HG03575 (cell line): ENCODE results near the gene PIK3R4.

ENCODE experiments used
- ATAC-seq: cut with Tn5 transposase; IDR thresholded peaks from one replicate; pipeline ENCODE4 v1.9.1; 2021; ENCODE audit not compliant: unreplicated experiment, insufficient number of reproducible peaks, low FRiP score; ENCODE audit errors: extremely low read depth

The PIK3R4 gene

DNA sequence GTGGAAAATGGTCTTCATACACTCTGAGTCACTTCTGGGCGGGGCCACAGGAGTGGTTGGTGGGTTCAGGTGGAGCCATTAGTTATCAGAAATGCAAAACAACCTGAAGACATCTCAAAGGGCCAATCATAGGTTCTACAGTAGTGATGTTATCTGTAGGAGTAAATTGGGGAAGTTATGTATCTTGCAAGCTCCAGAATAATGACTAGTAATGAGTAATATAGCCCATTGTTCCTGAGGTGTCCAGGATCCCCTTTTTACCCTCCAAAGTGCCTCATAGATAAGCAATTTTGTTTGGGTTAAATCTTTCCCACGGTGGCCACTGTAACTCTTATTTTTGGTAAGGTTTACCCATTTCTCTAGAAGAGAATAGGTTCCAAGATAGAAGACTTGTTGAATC is 91.7 kb downstream of the PIK3R4 start:
- ATAC-seq = no peak

DNA sequence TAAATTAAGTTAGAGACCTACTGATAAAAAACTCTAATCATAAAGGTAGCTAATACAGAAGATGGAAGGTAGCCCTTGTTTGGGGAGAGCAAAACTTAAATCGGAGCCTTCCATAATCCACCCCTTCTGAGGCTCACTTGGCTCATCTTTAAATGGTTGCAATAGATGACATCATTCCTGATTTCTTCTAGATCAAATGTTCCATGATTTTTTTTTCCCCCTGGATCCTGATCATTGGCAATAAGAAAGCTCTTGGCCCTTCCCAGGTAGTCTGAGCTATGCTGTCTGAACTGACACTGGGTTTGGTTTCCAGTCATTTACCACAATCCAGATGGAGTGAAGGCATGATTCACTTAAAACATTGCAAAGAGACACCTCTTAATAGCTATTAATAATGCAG is 92.5 kb downstream of the PIK3R4 start:
- ATAC-seq = no peak

DNA sequence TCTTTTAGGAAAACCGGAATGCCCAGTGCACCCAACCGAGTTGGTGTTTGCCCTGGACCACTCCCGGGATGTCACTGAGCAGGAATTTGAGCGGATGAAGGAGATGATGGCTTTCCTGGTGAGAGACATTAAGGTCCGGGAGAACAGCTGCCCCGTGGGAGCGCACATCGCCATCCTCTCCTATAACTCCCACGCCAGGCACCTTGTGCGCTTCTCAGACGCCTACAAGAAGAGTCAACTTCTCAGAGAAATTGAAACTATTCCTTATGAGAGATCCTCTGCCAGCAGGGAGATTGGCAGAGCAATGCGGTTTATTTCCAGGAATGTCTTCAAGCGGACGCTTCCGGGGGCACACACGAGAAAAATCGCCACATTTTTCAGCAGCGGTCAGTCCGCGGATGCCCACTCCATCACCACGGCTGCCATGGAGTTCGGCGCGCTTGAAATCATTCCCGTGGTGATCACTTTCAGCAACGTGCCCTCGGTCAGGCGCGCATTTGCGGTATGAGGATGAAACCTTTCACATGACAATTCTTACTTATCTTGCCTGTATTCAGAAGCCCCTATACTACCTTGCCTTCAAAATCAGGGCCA is 97.5 kb downstream of the PIK3R4 start:
- ATAC-seq = no peak

DNA sequence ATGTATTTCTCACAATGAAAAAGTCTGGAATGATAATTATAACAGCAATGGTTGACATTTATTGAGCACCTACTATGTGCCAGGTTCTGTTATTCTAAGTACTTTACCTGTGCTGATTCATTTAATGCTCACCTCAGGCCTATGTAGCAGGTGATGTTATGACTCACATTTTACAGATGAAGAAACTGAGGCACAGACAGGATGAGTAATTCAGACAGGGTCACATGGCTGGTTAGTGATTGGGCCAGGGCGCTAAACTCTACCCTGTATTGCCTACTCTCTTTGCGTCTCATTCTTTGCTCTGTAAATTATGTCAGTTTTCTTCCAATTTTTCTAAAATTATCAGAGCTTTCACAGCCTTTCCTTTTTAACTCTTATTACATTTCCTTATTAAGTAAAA is 98.3 kb downstream of the PIK3R4 start:
- ATAC-seq = no peak

DNA sequence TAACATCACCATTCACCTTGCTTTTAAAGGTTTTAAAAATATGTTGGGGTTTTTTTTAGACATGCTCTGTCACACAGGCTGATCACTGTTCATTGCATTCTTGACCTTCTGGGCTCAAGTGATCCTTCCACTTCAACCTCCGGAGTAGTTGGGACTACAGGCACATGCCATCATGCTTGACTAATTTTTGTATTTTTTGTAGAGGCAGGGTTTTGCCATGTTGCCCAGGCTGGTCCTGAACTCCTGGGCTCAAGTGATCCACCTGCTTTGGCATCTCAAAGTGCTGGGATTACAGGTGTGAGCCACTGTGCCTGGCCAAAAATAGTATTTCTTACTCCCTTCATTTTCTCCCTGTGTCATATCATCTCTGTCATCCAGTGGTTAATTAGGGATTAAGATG is 101.4 kb downstream of the PIK3R4 start:
- no peak for ATAC-seq

DNA sequence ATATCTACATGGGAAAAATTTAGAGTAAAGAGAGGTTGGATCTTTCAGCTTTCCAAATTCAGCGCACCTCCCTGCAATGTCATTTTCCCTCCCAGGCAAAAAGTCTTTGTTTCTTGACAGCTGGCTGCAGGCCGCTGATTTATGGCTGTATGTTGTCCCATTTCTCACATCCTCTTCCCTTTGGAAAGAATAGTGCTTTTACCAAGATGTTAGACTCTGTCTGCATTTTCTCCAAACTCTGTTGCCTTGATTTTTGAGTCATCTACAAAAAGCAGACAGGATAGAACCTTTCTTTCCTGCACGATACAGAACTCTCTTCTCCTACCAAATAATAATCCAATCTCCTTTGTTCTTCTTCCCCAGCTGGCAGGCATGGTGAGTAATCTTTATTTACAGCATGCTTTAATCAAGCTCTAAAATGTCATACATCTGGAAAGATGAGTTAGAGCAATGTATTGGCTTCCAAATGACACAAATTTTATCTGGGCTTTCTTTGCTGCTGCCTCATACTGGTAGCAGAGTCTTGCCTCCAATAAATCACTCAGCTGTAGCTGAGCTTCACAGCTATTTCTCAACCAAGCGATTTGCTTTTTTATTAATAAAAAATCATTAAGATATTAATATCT is 101.9 kb downstream of the PIK3R4 start:
- no peak for ATAC-seq

DNA sequence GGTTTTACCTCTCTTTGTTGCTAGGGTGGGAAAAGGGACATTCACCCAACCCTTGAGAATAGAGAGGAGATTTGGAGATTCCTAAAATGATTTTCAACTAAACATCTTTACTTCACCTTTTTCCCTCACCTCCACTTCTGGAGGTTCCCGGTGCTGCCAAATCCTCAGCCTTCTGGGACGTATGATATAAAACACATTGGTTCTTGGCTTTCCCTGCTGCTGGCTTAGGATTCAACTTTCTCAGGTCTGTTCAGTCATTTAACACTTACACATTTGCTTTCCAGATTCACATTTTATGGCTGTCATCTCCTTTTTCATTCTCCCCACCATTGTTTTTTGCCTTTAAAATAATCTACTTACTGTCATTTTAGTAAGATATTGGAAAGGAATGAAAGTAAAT is 106.6 kb downstream of the PIK3R4 start:
- no peak for ATAC-seq

DNA sequence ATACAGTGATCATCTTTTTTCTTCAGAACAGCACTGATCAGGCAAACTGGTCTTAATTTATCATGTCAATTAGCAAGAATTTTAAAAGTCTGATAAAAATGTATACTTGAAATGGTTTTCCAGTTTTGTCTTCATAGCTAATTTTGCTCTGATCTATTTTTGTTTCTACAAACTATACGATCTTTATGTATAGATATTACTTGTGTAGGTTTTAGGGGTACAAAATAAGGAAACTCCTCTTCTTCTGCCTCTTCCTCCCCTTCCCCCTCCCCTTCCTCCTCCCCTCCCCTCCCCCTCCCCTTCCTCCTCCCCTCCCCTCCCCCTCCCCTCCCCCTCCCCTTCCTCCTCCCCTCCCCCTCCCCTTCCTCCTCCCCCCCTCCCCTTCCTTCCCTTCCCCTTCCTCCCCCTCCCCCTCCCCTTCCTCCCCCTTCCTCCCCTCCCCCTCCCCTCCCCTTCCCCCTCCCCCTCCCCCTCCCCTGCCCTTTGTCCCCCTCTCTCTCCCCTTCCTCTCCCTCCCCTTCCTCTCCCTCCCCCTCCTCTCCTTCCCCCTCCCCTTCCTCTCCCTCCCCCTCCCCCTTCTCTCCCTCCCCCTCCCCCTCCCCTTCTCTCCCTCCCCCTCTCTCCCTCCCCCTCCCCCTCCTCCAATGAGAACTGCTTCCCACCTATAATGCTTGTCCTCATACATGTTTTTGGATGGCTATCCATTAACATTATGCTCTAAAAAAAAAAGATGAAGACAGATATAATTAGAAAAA is 110.0 kb downstream of the PIK3R4 start:
- no peak for ATAC-seq

DNA sequence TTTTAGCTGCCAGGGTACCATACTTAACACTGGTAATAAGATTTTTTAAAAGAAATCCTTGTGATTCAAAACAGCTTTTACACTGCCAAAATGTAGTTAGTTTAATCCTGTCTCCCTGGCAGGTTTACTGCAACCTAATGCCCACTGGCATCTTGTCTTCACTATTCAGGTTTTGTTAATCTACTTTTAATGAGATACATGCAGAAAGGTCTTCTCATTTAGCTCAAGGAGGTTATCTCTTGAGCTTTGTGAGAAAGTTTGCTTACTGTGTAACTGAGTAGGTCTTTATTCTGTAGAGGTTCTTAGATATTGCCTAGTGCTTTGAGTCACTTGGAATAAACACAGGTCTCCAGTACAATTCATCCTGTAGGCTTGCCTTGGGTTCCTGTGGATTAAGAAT is 110.7 kb downstream of the PIK3R4 start:
- ATAC-seq = no peak

DNA sequence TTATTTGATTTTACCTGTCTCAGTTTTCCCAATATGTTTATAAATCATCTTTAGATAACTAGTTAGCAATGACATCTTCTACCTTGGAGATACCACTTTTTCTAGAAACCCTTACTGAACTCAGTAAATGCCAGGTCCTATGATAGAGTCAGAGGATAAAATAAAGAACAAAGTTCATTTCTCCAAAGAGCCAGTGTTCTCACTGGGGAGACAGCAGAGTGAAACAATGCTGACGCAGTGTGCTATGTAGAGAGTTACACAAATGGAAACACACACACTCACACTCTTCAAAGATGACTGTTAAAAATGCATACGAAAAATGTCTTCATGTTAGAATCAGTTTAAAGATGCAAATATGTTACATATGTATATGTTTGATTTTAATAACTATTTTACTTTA is 111.3 kb downstream of the PIK3R4 start:
- ATAC-seq = no peak
